ENCODE measurements around the gene CPED1.
"Not testable (repeated sequence)": the region's sequence is repeated elsewhere in the genome, so short reads cannot be mapped to it uniquely, and the experiment has no call there.

The CPED1 gene

GRCh38 chr7:121237601-121238000 lies 249.1 kb downstream of the CPED1 start:
- Histone ChIP-seq H3K9me3 (ENCODE audit: insufficient read depth, low read depth, low read length) (no peaks in the 10 kb centered on the region), H3K4me1 (ENCODE audit: insufficient read depth, low read length) (no peaks in the 10 kb centered on the region), H3K9ac (ENCODE audit: low read depth, low read length) (no peak overlapping the region), H3K27me3 (ENCODE audit: insufficient read depth, low read length) (no peaks in the 10 kb centered on the region), H3K36me3 (ENCODE audit: insufficient read depth, low read length) (no peaks in the 10 kb centered on the region), H3K27ac (ENCODE audit: low read depth, low read length) (no peak overlapping the region), H3K4me3 (ENCODE audit: low read length) (no peak overlapping the region)
- WGBS, result 96% methylated on average over 3 of the region's 3 CpGs

GRCh38 chr7:121244120-121244870 lies 255.8 kb downstream of the CPED1 start:
- no peak overlapping the region for H3K4me3 ChIP-seq (ENCODE audit: low read length)
- 95% methylated on average over 7 of the region's 7 CpGs for WGBS
- H3K27ac ChIP-seq (ENCODE audit: low read depth, low read length), result no peak overlapping the region

GRCh38 chr7:121251367-121251766 lies 262.9 kb downstream of the CPED1 start:
- not testable (repeated sequence) for H3K9ac ChIP-seq (ENCODE audit: low read depth, low read length); H3K27me3 ChIP-seq (ENCODE audit: insufficient read depth, low read length); H3K4me1 ChIP-seq (ENCODE audit: insufficient read depth, low read length); H3K27ac ChIP-seq (ENCODE audit: low read depth, low read length); H3K9me3 ChIP-seq (ENCODE audit: insufficient read depth, low read depth, low read length); H3K36me3 ChIP-seq (ENCODE audit: insufficient read depth, low read length); H3K4me3 ChIP-seq (ENCODE audit: low read length)
- WGBS, result 88% methylated on average over 1 of the region's 1 CpG

More at GRCh38 chr7:121244120-121244870, 255.8 kb downstream of the CPED1 start:
- no peaks in the 10 kb centered on the region for H3K9me3 ChIP-seq (ENCODE audit: insufficient read depth, low read depth, low read length)
- no peaks in the 10 kb centered on the region for H3K36me3 ChIP-seq (ENCODE audit: insufficient read depth, low read length)
- no peaks in the 10 kb centered on the region for H3K27me3 ChIP-seq (ENCODE audit: insufficient read depth, low read length)
- H3K4me1 ChIP-seq (ENCODE audit: insufficient read depth, low read length), result no peaks in the 10 kb centered on the region
- H3K9ac ChIP-seq (ENCODE audit: low read depth, low read length), result no peak overlapping the region

- H3K9ac ChIP-seq (ENCODE audit: low read depth, low read length); H3K27me3 ChIP-seq (ENCODE audit: insufficient read depth, low read length); H3K4me3 ChIP-seq (ENCODE audit: low read length); H3K27ac ChIP-seq (ENCODE audit: low read depth, low read length); H3K4me1 ChIP-seq (ENCODE audit: insufficient read depth, low read length); H3K36me3 ChIP-seq (ENCODE audit: insufficient read depth, low read length); H3K9me3 ChIP-seq (ENCODE audit: insufficient read depth, low read depth, low read length): not testable (repeated sequence)
- 83% methylated on average over 2 of the region's 5 CpGs for WGBS
Observed at GRCh38 chr7:121252523-121253235, 264.2 kb downstream of the CPED1 start.

- Histone ChIP-seq H3K9ac (ENCODE audit: low read depth, low read length) (no peak overlapping the region), H3K36me3 (ENCODE audit: insufficient read depth, low read length) (no peaks in the 10 kb centered on the region), H3K4me3 (ENCODE audit: low read length) (no peak overlapping the region), H3K9me3 (ENCODE audit: insufficient read depth, low read depth, low read length) (no peaks in the 10 kb centered on the region), H3K4me1 (ENCODE audit: insufficient read depth, low read length) (peaks cover 13% of the 10 kb centered on the region; the same call in 1 of the 2 replicates), H3K27ac (ENCODE audit: low read depth, low read length) (no peak overlapping the region), H3K27me3 (ENCODE audit: insufficient read depth, low read length) (no peaks in the 10 kb centered on the region)
- WGBS, result 100% methylated on average over 3 of the region's 4 CpGs
Observed at GRCh38 chr7:121259826-121260225, 271.3 kb downstream of the CPED1 start.

GRCh38 chr7:121261207-121261884 lies 272.8 kb downstream of the CPED1 start:
- no peak overlapping the region for H3K9ac ChIP-seq (ENCODE audit: low read depth, low read length)
- no peak overlapping the region for H3K4me3 ChIP-seq (ENCODE audit: low read length)
- H3K27me3 ChIP-seq (ENCODE audit: insufficient read depth, low read length), result no peaks in the 10 kb centered on the region
- peaks cover 13% of the 10 kb centered on the region; the same call in 1 of the 2 replicates for H3K4me1 ChIP-seq (ENCODE audit: insufficient read depth, low read length)
- H3K36me3 ChIP-seq (ENCODE audit: insufficient read depth, low read length), result no peaks in the 10 kb centered on the region
- no peak overlapping the region for H3K27ac ChIP-seq (ENCODE audit: low read depth, low read length)
- no peaks in the 10 kb centered on the region for H3K9me3 ChIP-seq (ENCODE audit: insufficient read depth, low read depth, low read length)
- 96% methylated on average over 3 of the region's 3 CpGs for WGBS

- Histone ChIP-seq H3K4me3 (ENCODE audit: low read length) (no peak overlapping the region), H3K4me1 (ENCODE audit: insufficient read depth, low read length) (peaks cover 13% of the 10 kb centered on the region; the same call in 1 of the 2 replicates), H3K9ac (ENCODE audit: low read depth, low read length) (no peak overlapping the region), H3K9me3 (ENCODE audit: insufficient read depth, low read depth, low read length) (no peaks in the 10 kb centered on the region), H3K27me3 (ENCODE audit: insufficient read depth, low read length) (no peaks in the 10 kb centered on the region), H3K36me3 (ENCODE audit: insufficient read depth, low read length) (no peaks in the 10 kb centered on the region), H3K27ac (ENCODE audit: low read depth, low read length) (no peak overlapping the region)
- WGBS, result 89% methylated on average over 1 of the region's 1 CpG
Observed at GRCh38 chr7:121262221-121262620, 273.7 kb downstream of the CPED1 start.

GRCh38 chr7:121262969-121263368 lies 274.5 kb downstream of the CPED1 start:
- Histone ChIP-seq H3K9me3 (ENCODE audit: insufficient read depth, low read depth, low read length) (no peaks in the 10 kb centered on the region), H3K36me3 (ENCODE audit: insufficient read depth, low read length) (no peaks in the 10 kb centered on the region), H3K4me1 (ENCODE audit: insufficient read depth, low read length) (peaks cover 13% of the 10 kb centered on the region; the same call in 1 of the 2 replicates), H3K4me3 (ENCODE audit: low read length) (no peak overlapping the region), H3K27ac (ENCODE audit: low read depth, low read length) (no peak overlapping the region), H3K27me3 (ENCODE audit: insufficient read depth, low read length) (no peaks in the 10 kb centered on the region), H3K9ac (ENCODE audit: low read depth, low read length) (no peak overlapping the region)
- 94% methylated on average over 1 of the region's 1 CpG for WGBS

GRCh38 chr7:121266307-121266894 lies 277.9 kb downstream of the CPED1 start:
- Histone ChIP-seq H3K27me3 (ENCODE audit: insufficient read depth, low read length) (no peaks in the 10 kb centered on the region), H3K9ac (ENCODE audit: low read depth, low read length) (no peak overlapping the region), H3K4me3 (ENCODE audit: low read length) (no peak overlapping the region), H3K36me3 (ENCODE audit: insufficient read depth, low read length) (no peaks in the 10 kb centered on the region), H3K9me3 (ENCODE audit: insufficient read depth, low read depth, low read length) (no peaks in the 10 kb centered on the region), H3K27ac (ENCODE audit: low read depth, low read length) (no peak overlapping the region), H3K4me1 (ENCODE audit: insufficient read depth, low read length) (peaks cover 13% of the 10 kb centered on the region; the same call in 1 of the 2 replicates)
- 88% methylated on average over 3 of the region's 3 CpGs for WGBS

- H3K27me3 ChIP-seq (ENCODE audit: insufficient read depth, low read length), result no peaks in the 10 kb centered on the region
- H3K27ac ChIP-seq (ENCODE audit: low read depth, low read length), result no peak overlapping the region
- H3K36me3 ChIP-seq (ENCODE audit: insufficient read depth, low read length), result no peaks in the 10 kb centered on the region
- no peaks in the 10 kb centered on the region for H3K9me3 ChIP-seq (ENCODE audit: insufficient read depth, low read depth, low read length)
- no peak overlapping the region for H3K9ac ChIP-seq (ENCODE audit: low read depth, low read length)
- H3K4me3 ChIP-seq (ENCODE audit: low read length), result no peak overlapping the region
- H3K4me1 ChIP-seq (ENCODE audit: insufficient read depth, low read length), result peaks cover 13% of the 10 kb centered on the region; the same call in 1 of the 2 replicates
- 89% methylated on average over 1 of the region's 1 CpG for WGBS
Observed at GRCh38 chr7:121267612-121268011, 279.1 kb downstream of the CPED1 start.

GRCh38 chr7:121269798-121270197 lies 281.3 kb downstream of the CPED1 start:
- no peak overlapping the region for H3K27ac ChIP-seq (ENCODE audit: low read depth, low read length)
- no peaks in the 10 kb centered on the region for H3K36me3 ChIP-seq (ENCODE audit: insufficient read depth, low read length)
- WGBS, result 89% methylated on average over 3 of the region's 3 CpGs
- no peak overlapping the region for H3K4me3 ChIP-seq (ENCODE audit: low read length)
- no peak overlapping the region for H3K9ac ChIP-seq (ENCODE audit: low read depth, low read length)
- no peaks in the 10 kb centered on the region for H3K27me3 ChIP-seq (ENCODE audit: insufficient read depth, low read length)
- H3K9me3 ChIP-seq (ENCODE audit: insufficient read depth, low read depth, low read length), result no peaks in the 10 kb centered on the region
- H3K4me1 ChIP-seq (ENCODE audit: insufficient read depth, low read length), result no peaks in the 10 kb centered on the region
